NCI-H226 (cell line): Measurements from ENCODE around the gene TNS3.

Experiments used
- DNase-seq: peaks from one replicate; pipeline ENCODE4 v3.0.0-alpha.2; 2015

The TNS3 gene

GRCh38 chr7:47539398-47540052, 42.4 kb downstream of the TNS3 start:
- no peak for DNase-seq

- no peak for DNase-seq
Observed at GRCh38 chr7:47538846-47539311, 43.0 kb downstream of the TNS3 start.

- no peak for DNase-seq
Observed at GRCh38 chr7:47537716-47538675, 43.9 kb downstream of the TNS3 start.

- no peak for DNase-seq
Observed at GRCh38 chr7:47536661-47537611, 45.0 kb downstream of the TNS3 start.

GRCh38 chr7:47535704-47536628, 45.9 kb downstream of the TNS3 start:
- no peak for DNase-seq

- no peak for DNase-seq
Observed at GRCh38 chr7:47535035-47535703, 46.7 kb downstream of the TNS3 start.

- DNase-seq: no peak
Observed at GRCh38 chr7:47534322-47535034, 47.4 kb downstream of the TNS3 start.

GRCh38 chr7:47531584-47532492, 50.1 kb downstream of the TNS3 start:
- DNase-seq: no peak

- no peak for DNase-seq
Observed at GRCh38 chr7:47529826-47530555, 51.9 kb downstream of the TNS3 start.

GRCh38 chr7:47529405-47529804, 52.5 kb downstream of the TNS3 start:
- no peak for DNase-seq

- no peak for DNase-seq
Observed at GRCh38 chr7:47528471-47528870, 53.4 kb downstream of the TNS3 start.

GRCh38 chr7:47526466-47526865, 55.4 kb downstream of the TNS3 start:
- DNase-seq: no peak

- no peak for DNase-seq
Observed at GRCh38 chr7:47525066-47525623, 56.8 kb downstream of the TNS3 start.

GRCh38 chr7:47523401-47523800, 58.5 kb downstream of the TNS3 start:
- no peak for DNase-seq

- no peak for DNase-seq
Observed at GRCh38 chr7:47521816-47522561, 59.9 kb downstream of the TNS3 start.

GRCh38 chr7:47521011-47521795, 60.7 kb downstream of the TNS3 start:
- DNase-seq: no peak

GRCh38 chr7:47520406-47520805, 61.5 kb downstream of the TNS3 start:
- no peak for DNase-seq
